Measurements from ENCODE around the gene OR2A1.
"Not testable (repeated sequence)": the region's sequence is repeated elsewhere in the genome, so short reads cannot be mapped to it uniquely, and the experiment has no call there.

Gene OR2A1

GRCh38 chr7:144311872-144312469, at the start of gene OR2A1:
Gene OR2A1 (plus strand): TSS chr7:144312419. CDS start chr7:144318125, 5,706 bp downstream.
- DNase-seq: not testable (repeated sequence)

- not testable (repeated sequence) for DNase-seq
Measured at GRCh38 chr7:144264692-144265091, 47.5 kb upstream of the OR2A1 start, which contains the start of gene OR2A7. Gene OR2A7 (minus strand): TSS chr7:144264792. CDS start chr7:144259628, 5,164 bp downstream.

- DNase-seq: not testable (repeated sequence)
Measured at GRCh38 chr7:144269188-144269587, 43.0 kb upstream of the OR2A1 start, which contains the start of gene CTAGE8. Gene CTAGE8 (minus strand): TSS chr7:144269288. CDS start chr7:144269250, 38 bp downstream.

GRCh38 chr7:144275281-144275680, 36.9 kb upstream of the OR2A1 start:
- DNase-seq: not testable (repeated sequence)

- DNase-seq: not testable (repeated sequence)
Measured at GRCh38 chr7:144280010-144280409, 32.2 kb upstream of the OR2A1 start.

GRCh38 chr7:144281981-144282380, 30.2 kb upstream of the OR2A1 start:
- not testable (repeated sequence) for DNase-seq

- not testable (repeated sequence) for DNase-seq
Measured at GRCh38 chr7:144282490-144282889, 29.7 kb upstream of the OR2A1 start.

- not testable (repeated sequence) for DNase-seq
Measured at GRCh38 chr7:144283716-144284115, 28.5 kb upstream of the OR2A1 start.

GRCh38 chr7:144287171-144287784, 24.9 kb upstream of the OR2A1 start:
- DNase-seq: not testable (repeated sequence)

GRCh38 chr7:144291607-144292006, 20.6 kb upstream of the OR2A1 start:
- not testable (repeated sequence) for DNase-seq

GRCh38 chr7:144292384-144293161, 19.6 kb upstream of the OR2A1 start:
- not testable (repeated sequence) for DNase-seq

- DNase-seq: not testable (repeated sequence)
Measured at GRCh38 chr7:144293794-144294499, 18.3 kb upstream of the OR2A1 start.

GRCh38 chr7:144302578-144303303, 9.5 kb upstream of the OR2A1 start:
- not testable (repeated sequence) for DNase-seq

GRCh38 chr7:144303607-144304006, 8.6 kb upstream of the OR2A1 start:
- DNase-seq: not testable (repeated sequence)

GRCh38 chr7:144305156-144305555, 7.1 kb upstream of the OR2A1 start:
- DNase-seq: not testable (repeated sequence)

- not testable (repeated sequence) for DNase-seq
Measured at GRCh38 chr7:144309702-144310101, 2.5 kb upstream of the OR2A1 start.

GRCh38 chr7:144311218-144311617, 1.0 kb upstream of the OR2A1 start:
- DNase-seq: not testable (repeated sequence)

- not testable (repeated sequence) for DNase-seq
Measured at GRCh38 chr7:144317537-144317936, 5.3 kb downstream of the OR2A1 start.

- DNase-seq: not testable (repeated sequence)
Measured at GRCh38 chr7:144319547-144319946, 7.3 kb downstream of the OR2A1 start.

- DNase-seq: not testable (repeated sequence)
Measured at GRCh38 chr7:144321677-144322206, 9.5 kb downstream of the OR2A1 start.

- not testable (repeated sequence) for DNase-seq
Measured at GRCh38 chr7:144323359-144323758, 11.1 kb downstream of the OR2A1 start.

GRCh38 chr7:144325868-144326267, 13.6 kb downstream of the OR2A1 start:
- DNase-seq: not testable (repeated sequence)

All from AML-193 (cell line).